Right lobe of liver (tissue), 4 donors: ENCODE results near the gene TBC1D2B.

ENCODE experiments used
- POLR2A ChIP-seq: fragments of 450-650 bp; IDR thresholded peaks from one replicate; pipeline ENCODE4 v1.6.1; 2017; ENCODE audit warnings: antibody characterized with exemption, mild to moderate bottlenecking
- TF ChIP-seq, protein P1 (sequence below), 4 donors: fragments of 200-600 bp in 3 of 4; fragments of 450-650 bp in 1 of 4; IDR thresholded peaks; one replicate each; pipeline versions ENCODE4 v1.5.1 to v1.8.0; 2016 to 2022; ENCODE audit warnings: antibody characterized with exemption in 4 of 4, mild to moderate bottlenecking in 2 of 4
- donor health status: DM: no; HTN: no; CAD: no.
- donor health status: DM: no; HTN: no; CAD: no.
- donor health status: DM: no; HTN: yes; CAD: no.

DNA sequence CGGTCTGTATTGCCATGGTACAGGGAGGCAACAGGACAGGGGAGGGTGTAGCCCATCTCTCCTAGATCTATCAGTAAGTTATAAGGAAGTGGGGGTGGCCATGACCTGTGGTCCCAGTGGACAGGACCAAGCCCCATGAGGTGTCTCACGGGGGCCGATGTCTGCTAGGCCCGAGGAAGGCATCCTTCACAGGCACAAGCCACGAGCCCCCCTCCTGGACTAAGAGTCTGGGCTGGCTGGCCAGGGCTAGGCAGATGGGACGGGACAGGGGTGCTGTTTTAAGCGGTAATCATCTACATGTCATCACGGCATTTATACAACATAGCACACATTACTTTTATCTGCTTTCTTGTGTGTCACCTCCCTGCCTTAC lies 2.6 kb upstream of the TBC1D2B start:
- TF ChIP-seq, protein P1, sequence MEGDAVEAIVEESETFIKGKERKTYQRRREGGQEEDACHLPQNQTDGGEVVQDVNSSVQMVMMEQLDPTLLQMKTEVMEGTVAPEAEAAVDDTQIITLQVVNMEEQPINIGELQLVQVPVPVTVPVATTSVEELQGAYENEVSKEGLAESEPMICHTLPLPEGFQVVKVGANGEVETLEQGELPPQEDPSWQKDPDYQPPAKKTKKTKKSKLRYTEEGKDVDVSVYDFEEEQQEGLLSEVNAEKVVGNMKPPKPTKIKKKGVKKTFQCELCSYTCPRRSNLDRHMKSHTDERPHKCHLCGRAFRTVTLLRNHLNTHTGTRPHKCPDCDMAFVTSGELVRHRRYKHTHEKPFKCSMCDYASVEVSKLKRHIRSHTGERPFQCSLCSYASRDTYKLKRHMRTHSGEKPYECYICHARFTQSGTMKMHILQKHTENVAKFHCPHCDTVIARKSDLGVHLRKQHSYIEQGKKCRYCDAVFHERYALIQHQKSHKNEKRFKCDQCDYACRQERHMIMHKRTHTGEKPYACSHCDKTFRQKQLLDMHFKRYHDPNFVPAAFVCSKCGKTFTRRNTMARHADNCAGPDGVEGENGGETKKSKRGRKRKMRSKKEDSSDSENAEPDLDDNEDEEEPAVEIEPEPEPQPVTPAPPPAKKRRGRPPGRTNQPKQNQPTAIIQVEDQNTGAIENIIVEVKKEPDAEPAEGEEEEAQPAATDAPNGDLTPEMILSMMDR (IDR thresholded peaks at IDR 0.05) = no peak
- no peak for TF ChIP-seq POLR2A
